ENCODE measurements around the gene RBBP6.

RBBP6 gene

GRCh38 chr16:24504472-24505345 is 34.7 kb upstream of the RBBP6 start:
- TF ChIP-seq, protein P1, sequence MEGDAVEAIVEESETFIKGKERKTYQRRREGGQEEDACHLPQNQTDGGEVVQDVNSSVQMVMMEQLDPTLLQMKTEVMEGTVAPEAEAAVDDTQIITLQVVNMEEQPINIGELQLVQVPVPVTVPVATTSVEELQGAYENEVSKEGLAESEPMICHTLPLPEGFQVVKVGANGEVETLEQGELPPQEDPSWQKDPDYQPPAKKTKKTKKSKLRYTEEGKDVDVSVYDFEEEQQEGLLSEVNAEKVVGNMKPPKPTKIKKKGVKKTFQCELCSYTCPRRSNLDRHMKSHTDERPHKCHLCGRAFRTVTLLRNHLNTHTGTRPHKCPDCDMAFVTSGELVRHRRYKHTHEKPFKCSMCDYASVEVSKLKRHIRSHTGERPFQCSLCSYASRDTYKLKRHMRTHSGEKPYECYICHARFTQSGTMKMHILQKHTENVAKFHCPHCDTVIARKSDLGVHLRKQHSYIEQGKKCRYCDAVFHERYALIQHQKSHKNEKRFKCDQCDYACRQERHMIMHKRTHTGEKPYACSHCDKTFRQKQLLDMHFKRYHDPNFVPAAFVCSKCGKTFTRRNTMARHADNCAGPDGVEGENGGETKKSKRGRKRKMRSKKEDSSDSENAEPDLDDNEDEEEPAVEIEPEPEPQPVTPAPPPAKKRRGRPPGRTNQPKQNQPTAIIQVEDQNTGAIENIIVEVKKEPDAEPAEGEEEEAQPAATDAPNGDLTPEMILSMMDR (conservative IDR thresholded peaks at IDR 0.05; ENCODE audit: low read length): peak; percentile 79
- DNase-seq (ENCODE audit: low read depth): peak; percentile 64
- no peak overlapping the region for H3K4me3 ChIP-seq (ENCODE audit: low read length)

DNA sequence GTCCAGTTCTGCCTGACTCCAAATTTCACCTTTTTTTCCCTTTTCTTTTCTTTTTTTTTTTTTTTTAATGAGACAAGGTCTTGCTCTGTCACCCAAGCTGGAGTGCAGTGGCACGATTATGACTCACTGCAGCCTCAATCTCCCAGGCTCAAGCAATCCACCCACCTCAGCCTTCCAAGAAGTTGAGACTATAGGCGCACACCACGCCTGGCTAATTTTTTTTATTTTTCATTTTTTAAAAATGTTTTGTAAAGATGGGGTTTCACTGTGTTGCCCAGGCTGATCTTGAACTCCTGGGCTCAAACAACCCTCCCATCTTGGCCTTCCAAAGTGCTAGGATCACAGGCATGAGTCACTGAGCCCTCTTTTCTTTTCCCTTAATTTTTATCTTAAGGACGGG is 33.4 kb upstream of the RBBP6 start:
- TF ChIP-seq, protein P1 (conservative IDR thresholded peaks at IDR 0.05; ENCODE audit: low read length): no peak
- DNase-seq (ENCODE audit: low read depth): no peak
- H3K4me3 ChIP-seq (ENCODE audit: low read length): no peak overlapping the region

GRCh38 chr16:24507959-24508480 is 31.3 kb upstream of the RBBP6 start:
- H3K4me3 ChIP-seq (ENCODE audit: low read length): no peak overlapping the region
- no peak for DNase-seq (ENCODE audit: low read depth)
- TF ChIP-seq, protein P1 (conservative IDR thresholded peaks at IDR 0.05; ENCODE audit: low read length): no peak

DNA sequence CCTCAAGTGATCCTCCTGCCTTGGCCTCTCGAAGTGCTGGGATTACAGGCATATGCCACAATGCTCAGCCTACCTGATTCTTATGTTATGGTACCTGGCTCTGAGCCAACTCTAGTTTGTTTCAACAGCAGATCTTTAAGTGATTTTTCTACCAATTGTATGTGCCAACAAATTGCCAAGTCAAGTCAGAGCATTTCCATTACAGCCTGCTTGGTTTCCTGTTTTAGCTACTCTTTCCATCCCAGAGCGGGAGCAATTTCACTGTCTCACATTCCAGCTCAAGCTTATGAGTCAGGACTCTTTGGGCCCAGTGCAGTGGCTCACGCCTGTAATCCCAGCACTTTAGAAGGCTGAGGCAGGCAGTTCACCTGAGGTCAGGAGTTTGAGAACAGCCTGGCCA is 30.8 kb upstream of the RBBP6 start:
- peak; percentile 79 for DNase-seq (ENCODE audit: low read depth)
- TF ChIP-seq, protein P1 (conservative IDR thresholded peaks at IDR 0.05; ENCODE audit: low read length): no peak

DNA sequence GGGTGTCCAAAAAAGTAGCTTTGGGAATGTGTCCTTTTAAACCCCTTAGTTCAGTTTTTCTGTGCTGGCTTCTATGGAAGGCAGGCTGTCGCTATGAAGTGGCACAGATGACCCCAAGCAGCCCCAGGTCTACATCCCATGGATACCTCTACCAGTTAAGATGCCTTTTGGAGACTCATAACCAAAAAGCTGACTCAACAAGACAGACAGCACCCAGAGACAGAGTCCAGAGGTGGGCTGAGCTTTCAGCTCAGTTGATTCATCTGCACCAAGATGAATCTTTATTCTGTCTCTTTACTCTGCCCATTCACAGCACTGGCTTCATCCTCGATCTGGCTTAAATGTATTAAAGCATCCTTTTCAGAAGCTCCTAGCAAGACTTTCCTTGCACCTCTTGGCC is 29.8 kb upstream of the RBBP6 start:
- no peak for DNase-seq (ENCODE audit: low read depth)
- no peak overlapping the region for H3K4me3 ChIP-seq (ENCODE audit: low read length)
- TF ChIP-seq, protein P1 (conservative IDR thresholded peaks at IDR 0.05; ENCODE audit: low read length): no peak

More for the DNA sequence above, 30.8 kb upstream of the RBBP6 start:
- no peak overlapping the region for H3K4me3 ChIP-seq (ENCODE audit: low read length)

DNA sequence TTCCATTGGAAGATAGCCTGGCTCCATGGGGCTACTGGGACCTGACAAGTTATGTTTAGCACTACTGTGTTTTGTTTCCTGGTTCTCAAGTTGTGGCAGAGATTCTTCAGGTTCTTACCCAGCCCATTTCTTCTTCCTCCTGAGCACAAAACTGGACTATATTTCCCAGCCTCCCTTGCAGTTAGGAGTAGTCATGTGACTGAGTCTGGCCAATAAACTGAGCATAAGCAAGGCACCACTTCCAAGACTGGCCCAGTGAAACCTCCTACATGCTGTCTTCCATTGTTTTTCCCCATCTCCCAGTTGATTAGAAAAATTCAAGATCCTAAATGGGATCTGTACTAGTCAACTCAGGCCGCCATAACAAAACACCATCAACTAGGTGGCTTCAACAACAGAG is 28.2 kb upstream of the RBBP6 start:
- DNase-seq (ENCODE audit: low read depth): no peak
- H3K4me3 ChIP-seq (ENCODE audit: low read length): no peak overlapping the region
- TF ChIP-seq, protein P1 (conservative IDR thresholded peaks at IDR 0.05; ENCODE audit: low read length): no peak

DNA sequence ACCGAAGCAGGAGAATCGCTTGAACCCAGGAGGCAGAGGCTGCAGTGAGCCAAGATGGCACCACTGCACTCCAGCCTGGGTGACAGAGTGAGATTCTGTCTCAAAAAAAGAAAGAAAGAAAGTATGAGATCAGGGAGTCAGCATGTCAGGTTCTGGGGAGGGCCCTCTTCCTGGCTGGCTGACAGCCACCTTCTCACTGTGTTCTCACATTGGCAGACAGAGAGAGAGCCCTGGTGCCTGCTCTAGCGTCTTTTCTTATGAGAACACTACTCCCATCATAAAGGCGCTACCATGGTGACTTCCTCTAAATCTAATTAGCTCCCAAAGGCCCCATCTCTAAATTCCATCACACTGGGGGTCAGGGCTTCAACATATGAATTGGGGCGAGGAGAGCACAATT is 27.6 kb upstream of the RBBP6 start:
- TF ChIP-seq, protein P1 (conservative IDR thresholded peaks at IDR 0.05; ENCODE audit: low read length): no peak

More for the DNA sequence above, 27.6 kb upstream of the RBBP6 start:
- no peak overlapping the region for H3K4me3 ChIP-seq (ENCODE audit: low read length)
- DNase-seq (ENCODE audit: low read depth): no peak

All from AG10803 (cell line).